ENCODE data around the gene SOX3. TPM values are rescaled to one million over a fixed set of nuclear protein-coding genes. Genes with fewer than 3 reads are reported as not detected.

SOX3 gene
- not detected in 2 replicates for total RNA-seq (2014; rRNA removed; shearing (Covaris generic))

DNA sequence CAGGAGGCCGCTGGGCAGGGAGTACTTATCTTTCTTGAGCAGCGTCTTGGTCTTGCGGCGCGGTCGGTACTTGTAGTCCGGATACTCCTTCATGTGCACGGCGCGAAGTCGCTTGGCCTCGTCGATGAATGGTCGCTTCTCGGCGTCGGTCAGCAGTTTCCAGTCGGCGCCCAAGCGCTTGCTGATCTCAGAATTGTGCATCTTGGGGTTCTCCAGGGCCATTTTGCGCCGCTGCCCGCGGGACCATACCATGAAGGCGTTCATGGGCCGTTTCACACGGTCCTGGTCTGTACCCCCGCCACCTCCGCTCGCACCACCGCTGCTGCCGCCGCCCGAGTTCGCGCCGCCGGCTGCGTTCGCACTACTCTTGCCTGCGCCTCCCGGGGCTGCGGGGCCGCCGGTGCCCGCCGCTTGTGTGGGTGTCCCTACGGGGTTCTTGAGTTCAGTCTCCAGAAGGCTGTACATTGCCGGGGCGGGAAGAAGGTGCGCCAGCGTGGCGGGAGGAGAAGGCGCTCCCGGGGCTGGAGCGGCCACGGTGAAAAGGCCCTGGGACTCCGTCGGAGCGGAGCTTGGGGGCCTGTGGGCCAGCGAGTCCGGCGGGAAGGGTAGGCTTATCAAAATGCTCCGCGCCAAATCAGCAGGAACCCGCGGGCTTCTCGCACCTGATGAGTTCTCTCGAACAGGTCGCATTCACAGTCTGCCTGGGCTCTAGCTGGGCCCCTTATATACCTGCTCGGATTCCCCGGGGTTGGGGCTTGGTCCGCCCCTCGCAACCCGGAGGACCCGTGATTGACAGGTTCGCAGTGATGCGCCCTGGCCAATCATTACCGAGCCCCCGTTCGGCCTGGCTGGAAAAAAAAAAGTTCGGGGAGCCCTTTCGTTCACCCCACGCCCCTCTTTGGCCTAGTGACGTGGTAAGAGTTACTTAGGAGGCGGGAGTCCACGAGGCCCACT is at the start of gene SOX3:
SOX3 (minus strand) TSS at position 699 of the 954 bp plus-strand sequence; CDS start at position 690, 9 bp downstream.
- H3K4me3 ChIP-seq: no peak within 1 kb of the TSS
- no peaks in the 10 kb centered on the region for H3K27me3 ChIP-seq
- H3K27ac ChIP-seq: no peak within 1 kb of the TSS
- H3K36me3 ChIP-seq: no peaks in the 10 kb centered on the region
- no peaks in the 10 kb centered on the region for H3K4me1 ChIP-seq
- H3K9me3 ChIP-seq (replicated peaks): no peaks in the 10 kb centered on the region
- no peak for DNase-seq

DNA sequence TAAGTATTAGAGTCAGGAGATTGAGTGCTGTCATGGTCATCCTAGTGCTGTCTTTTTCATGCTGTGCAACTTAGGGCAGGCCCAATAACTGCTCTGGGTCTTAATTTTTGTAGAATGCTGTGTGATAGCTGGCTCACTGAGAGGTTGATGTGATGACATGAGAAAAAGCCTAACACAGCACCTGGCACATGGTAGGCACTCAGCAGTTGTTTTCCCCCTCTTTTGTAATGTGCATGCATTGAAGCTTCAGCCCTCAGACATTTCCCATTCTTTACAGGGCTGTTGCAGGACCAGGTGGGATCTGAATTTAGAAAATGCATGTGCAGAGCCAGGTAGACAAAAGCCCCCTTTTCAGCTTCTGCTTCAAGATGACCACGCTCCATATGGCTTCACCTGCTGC is 44.1 kb upstream of the SOX3 start:
- H3K36me3 ChIP-seq: no peaks in the 10 kb centered on the region
- DNase-seq: no peak
- H3K4me3 ChIP-seq: no peak overlapping the region
- H3K27me3 ChIP-seq: no peaks in the 10 kb centered on the region
- no peak overlapping the region for H3K27ac ChIP-seq
- H3K9me3 ChIP-seq (replicated peaks): no peaks in the 10 kb centered on the region
- no peaks in the 10 kb centered on the region for H3K4me1 ChIP-seq

GRCh38 chrX:140526171-140526570 is 21.3 kb upstream of the SOX3 start:
- Histone ChIP-seq H3K27me3 (no peaks in the 10 kb centered on the region), H3K9me3 (replicated peaks) (no peaks in the 10 kb centered on the region), H3K4me3 (no peak overlapping the region), H3K36me3 (no peaks in the 10 kb centered on the region), H3K4me1 (no peaks in the 10 kb centered on the region), H3K27ac (no peak overlapping the region)
- DNase-seq: no peak

DNA sequence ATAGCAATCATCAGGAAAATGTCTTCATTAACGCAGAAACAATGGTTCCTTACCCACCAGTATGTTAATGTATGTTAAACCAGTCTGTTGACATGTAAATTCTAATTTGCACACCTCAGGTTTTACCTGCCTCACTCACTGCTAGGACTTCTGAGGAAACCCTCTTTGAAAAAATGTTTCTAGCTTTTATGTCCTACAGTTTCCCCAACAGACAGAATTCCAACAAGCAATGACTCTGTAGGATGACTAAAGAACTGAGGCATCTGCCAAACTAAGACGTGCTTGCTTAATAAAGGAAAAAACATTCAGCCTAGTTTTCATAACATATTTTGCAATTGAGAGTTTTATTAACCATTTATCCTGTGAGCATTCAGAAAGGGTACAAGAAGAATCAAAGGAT is 20.6 kb upstream of the SOX3 start:
- H3K27me3 ChIP-seq: no peaks in the 10 kb centered on the region
- H3K4me1 ChIP-seq: no peaks in the 10 kb centered on the region
- H3K9me3 ChIP-seq (replicated peaks): no peaks in the 10 kb centered on the region
- H3K36me3 ChIP-seq: no peaks in the 10 kb centered on the region
- H3K4me3 ChIP-seq: no peak overlapping the region
- no peak for DNase-seq
- no peak overlapping the region for H3K27ac ChIP-seq

- Histone ChIP-seq H3K4me1 (no peaks in the 10 kb centered on the region), H3K36me3 (no peaks in the 10 kb centered on the region), H3K4me3 (no peak overlapping the region), H3K27me3 (no peaks in the 10 kb centered on the region), H3K27ac (no peak overlapping the region), H3K9me3 (replicated peaks) (no peaks in the 10 kb centered on the region)
- peak in 1 of 2 experiments; percentile 0 for DNase-seq
Measured at GRCh38 chrX:140524556-140524955, 19.7 kb upstream of the SOX3 start.

- Histone ChIP-seq H3K36me3 (no peaks in the 10 kb centered on the region), H3K27me3 (no peaks in the 10 kb centered on the region), H3K27ac (no peak overlapping the region), H3K4me3 (no peak overlapping the region), H3K4me1 (no peaks in the 10 kb centered on the region), H3K9me3 (replicated peaks) (no peaks in the 10 kb centered on the region)
- no peak for DNase-seq
Measured at GRCh38 chrX:140521393-140521792, 16.5 kb upstream of the SOX3 start.

- no peaks in the 10 kb centered on the region for H3K4me1 ChIP-seq
- H3K36me3 ChIP-seq: no peaks in the 10 kb centered on the region
- no peaks in the 10 kb centered on the region for H3K9me3 ChIP-seq (replicated peaks)
- H3K27ac ChIP-seq: no peak overlapping the region
- no peak overlapping the region for H3K4me3 ChIP-seq
- no peak for DNase-seq
- no peaks in the 10 kb centered on the region for H3K27me3 ChIP-seq
Measured at GRCh38 chrX:140514554-140514953, 9.7 kb upstream of the SOX3 start.

- no peak overlapping the region for H3K4me3 ChIP-seq
- no peaks in the 10 kb centered on the region for H3K36me3 ChIP-seq
- no peaks in the 10 kb centered on the region for H3K27me3 ChIP-seq
- no peaks in the 10 kb centered on the region for H3K9me3 ChIP-seq (replicated peaks)
- no peak overlapping the region for H3K27ac ChIP-seq
- no peak for DNase-seq
- no peaks in the 10 kb centered on the region for H3K4me1 ChIP-seq
Measured at GRCh38 chrX:140510895-140511295, 6.0 kb upstream of the SOX3 start.

- H3K9me3 ChIP-seq (replicated peaks): no peaks in the 10 kb centered on the region
- DNase-seq: no peak
- no peak overlapping the region for H3K4me3 ChIP-seq
- no peak overlapping the region for H3K27ac ChIP-seq
- no peaks in the 10 kb centered on the region for H3K4me1 ChIP-seq
- H3K27me3 ChIP-seq: no peaks in the 10 kb centered on the region
- no peaks in the 10 kb centered on the region for H3K36me3 ChIP-seq
Measured at GRCh38 chrX:140510306-140510676, 5.4 kb upstream of the SOX3 start.

- Histone ChIP-seq H3K27me3 (no peaks in the 10 kb centered on the region), H3K4me3 (no peak overlapping the region), H3K9me3 (replicated peaks) (no peaks in the 10 kb centered on the region), H3K36me3 (no peaks in the 10 kb centered on the region), H3K27ac (no peak overlapping the region), H3K4me1 (no peaks in the 10 kb centered on the region)
- DNase-seq: no peak
Measured at GRCh38 chrX:140509468-140510305, 4.8 kb upstream of the SOX3 start.

DNA sequence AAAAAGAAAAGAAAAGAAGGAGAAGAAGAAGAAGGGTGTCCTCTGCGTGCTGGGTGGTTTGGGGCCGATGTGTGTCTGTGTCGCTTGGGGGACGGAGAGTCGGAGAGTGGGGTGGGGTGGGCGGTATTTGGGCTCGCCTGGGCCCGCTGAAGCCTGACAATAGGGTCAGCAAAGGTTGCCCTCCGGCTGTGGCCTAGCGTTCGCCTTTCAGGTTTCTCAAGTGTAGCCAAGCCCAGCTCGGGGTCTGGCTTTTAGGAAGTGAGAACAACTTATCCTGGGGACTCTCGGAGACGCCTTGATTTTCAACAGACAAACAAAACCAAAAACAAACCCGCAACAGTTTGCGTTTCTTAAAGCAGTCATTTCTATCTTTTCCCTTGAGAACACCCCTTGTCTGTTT is 4.1 kb upstream of the SOX3 start:
- no peak for DNase-seq
- H3K4me3 ChIP-seq: no peak overlapping the region
- H3K9me3 ChIP-seq (replicated peaks): no peaks in the 10 kb centered on the region
- H3K36me3 ChIP-seq: no peaks in the 10 kb centered on the region
- H3K4me1 ChIP-seq: no peaks in the 10 kb centered on the region
- H3K27ac ChIP-seq: no peak overlapping the region
- no peaks in the 10 kb centered on the region for H3K27me3 ChIP-seq

GRCh38 chrX:140507982-140508305 is 3.1 kb upstream of the SOX3 start:
- DNase-seq: peak; percentile 59 to 75
- peak overlapping the region; percentile 34 for H3K4me3 ChIP-seq
- H3K27me3 ChIP-seq: no peaks in the 10 kb centered on the region

DNA sequence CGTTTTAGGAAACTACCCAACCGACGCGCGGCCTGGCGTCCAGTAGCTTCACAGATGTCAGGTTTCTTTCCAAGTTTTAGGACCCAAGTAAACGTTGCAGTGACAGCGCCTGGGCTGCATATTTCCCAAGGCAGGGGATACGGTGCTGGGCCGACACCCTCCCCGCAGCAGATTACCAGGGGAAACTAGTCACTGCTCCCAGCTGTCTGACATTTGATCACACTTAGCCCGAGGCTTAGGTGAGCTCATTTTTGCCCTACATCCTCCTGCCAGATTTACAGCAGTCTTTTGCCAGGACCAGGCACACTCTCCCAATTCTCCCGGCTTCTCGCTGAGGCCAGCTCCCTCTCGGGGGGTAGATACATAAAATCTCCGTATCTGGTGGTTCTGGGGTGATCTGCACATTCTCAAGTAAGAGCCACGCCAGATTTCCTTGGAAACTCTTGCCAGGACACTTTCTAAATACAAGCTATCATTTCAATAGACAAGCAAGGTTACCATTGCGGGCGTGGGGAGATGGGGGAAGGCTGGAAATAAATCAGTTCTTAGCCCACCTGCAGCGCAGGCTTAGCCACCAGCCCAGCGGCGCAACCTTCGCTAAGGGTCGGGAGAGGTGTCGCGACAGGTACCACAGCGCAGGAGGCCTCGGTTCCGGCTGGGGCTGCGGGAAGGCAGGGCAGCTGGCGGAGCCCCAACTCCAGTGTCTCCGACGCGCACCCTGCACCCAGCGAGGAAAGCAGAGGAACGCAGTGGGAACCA is 2.5 kb upstream of the SOX3 start:
- H3K36me3 ChIP-seq: no peaks in the 10 kb centered on the region
- DNase-seq: peak; percentile 60 to 76
- H3K9me3 ChIP-seq (replicated peaks): no peaks in the 10 kb centered on the region
- H3K27ac ChIP-seq: peak overlapping the region; percentile 26; the same call in 1 of the 2 replicates
- no peaks in the 10 kb centered on the region for H3K27me3 ChIP-seq
- no peaks in the 10 kb centered on the region for H3K4me1 ChIP-seq
- peak overlapping the region; percentile 34 for H3K4me3 ChIP-seq

More at GRCh38 chrX:140507982-140508305, 3.1 kb upstream of the SOX3 start:
- Histone ChIP-seq H3K36me3 (no peaks in the 10 kb centered on the region), H3K9me3 (replicated peaks) (no peaks in the 10 kb centered on the region), H3K27ac (peak overlapping the region; percentile 26; the same call in 1 of the 2 replicates), H3K4me1 (no peaks in the 10 kb centered on the region)

DNA sequence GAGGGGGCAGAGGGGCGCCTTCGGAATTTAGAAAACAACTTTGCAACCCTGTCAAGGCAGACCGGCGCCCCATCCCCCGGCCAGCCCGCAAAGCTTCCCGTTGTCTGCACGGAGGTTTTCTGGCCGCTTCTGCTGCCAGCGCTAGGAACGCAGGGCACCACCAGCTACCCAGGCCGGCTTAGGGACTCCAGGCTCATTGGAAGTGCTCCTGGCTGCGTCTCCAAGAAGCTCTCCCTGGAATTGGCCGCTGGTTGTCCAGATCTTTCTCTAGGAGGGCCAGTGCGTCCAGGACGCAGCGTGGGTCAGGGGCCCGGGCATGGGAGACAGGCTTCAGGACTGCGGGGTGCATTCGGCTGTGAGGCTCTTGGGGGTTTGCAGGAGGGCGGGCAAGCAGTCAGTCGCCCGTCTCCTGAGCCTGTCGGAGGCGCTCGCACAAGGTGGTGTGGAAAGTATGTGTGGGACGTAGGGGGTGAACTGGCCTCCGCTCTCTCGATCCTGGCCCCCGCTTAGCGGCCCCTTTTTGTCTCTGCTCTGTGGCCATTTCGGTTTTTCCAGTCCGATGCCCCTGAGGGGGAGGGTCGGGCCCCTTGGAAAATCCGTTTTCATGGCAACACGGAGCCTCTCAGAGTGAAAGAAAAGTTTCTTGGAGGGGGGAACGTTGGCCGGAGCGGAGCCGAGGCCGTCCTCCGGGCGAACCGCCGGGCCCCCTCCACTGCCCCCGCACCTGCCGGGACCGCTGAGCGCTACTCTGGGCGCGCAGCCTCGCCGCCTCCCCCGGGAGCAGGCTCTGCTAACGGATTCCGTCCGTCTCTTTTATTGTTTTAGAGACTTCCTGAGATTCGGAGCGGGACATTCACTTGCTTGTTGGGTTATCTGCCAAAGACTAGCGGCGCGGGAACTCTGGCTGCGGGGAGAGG is 810 bp upstream of the SOX3 start:
- no peaks in the 10 kb centered on the region for H3K4me1 ChIP-seq
- no peak overlapping the region for H3K4me3 ChIP-seq
- no peak overlapping the region for H3K27ac ChIP-seq
- no peaks in the 10 kb centered on the region for H3K27me3 ChIP-seq
- no peaks in the 10 kb centered on the region for H3K36me3 ChIP-seq
- no peak for DNase-seq
- no peaks in the 10 kb centered on the region for H3K9me3 ChIP-seq (replicated peaks)
